A673 (cell line): Measurements from ENCODE around the gene ABI1. TPM values are rescaled to one million over a fixed set of nuclear protein-coding genes. Genes with fewer than 3 reads are reported as not detected.
"Not testable (repeated sequence)": the region's sequence is repeated elsewhere in the genome, so short reads cannot be mapped to it uniquely, and the experiment has no call there.

ENCODE experiments used
- BruUV-seq: library from RNA; stranded (reverse); fragments of 400-500 nt; replicated peaks from 2 replicates; lab custom pipeline; 2021; lab: Mats Ljungman, UMichigan
- CTCF ChIA-PET: fragments of 300-600 bp; sonication (Branson Sonifier 250); formaldehyde crosslinking; loops from one replicate; lab custom pipeline; 2022; ENCODE audit warnings: antibody characterized with exemption; lab: Charles Lee
- POLR2A ChIA-PET: fragments of 300-600 bp; sonication (Branson Sonifier 250); formaldehyde crosslinking; loops from one replicate; lab custom pipeline; 2022; ENCODE audit warnings: antibody characterized with exemption; ENCODE audit not compliant: low non-redundant PET; lab: Charles Lee
- DNase-seq: peaks from one replicate; pipeline ENCODE4 v3.0.0-alpha.2; 2015; ENCODE audit warnings: low spot score
- H3K27ac ChIP-seq: fragments of 200-600 bp; sonication (generic); 2 replicates; pipeline ENCODE4 v1.5.1; 2016; ENCODE audit warnings: mixed run types, low read depth, mild to moderate bottlenecking, mixed read lengths, antibody characterized with exemption, low read length; ENCODE audit not compliant: poor library complexity, severe bottlenecking
- H3K27me3 ChIP-seq: fragments of 200-600 bp; sonication (generic); replicated peaks from 2 replicates; pipeline ENCODE4 v1.6.1; 2017; ENCODE audit warnings: mixed run types, low read depth, mild to moderate bottlenecking, mixed read lengths, antibody characterized with exemption, low read length; ENCODE audit not compliant: insufficient read depth, poor library complexity
- H3K36me3 ChIP-seq: fragments of 200-600 bp; sonication (generic); 2 replicates; pipeline ENCODE4 v1.6.1; 2016; ENCODE audit warnings: mixed run types, mild to moderate bottlenecking, mixed read lengths, antibody characterized with exemption, low read length; ENCODE audit not compliant: insufficient read depth, poor library complexity, severe bottlenecking
- H3K4me1 ChIP-seq: fragments of 200-600 bp; sonication (generic); 2 replicates; pipeline ENCODE4 v1.6.1; 2017; ENCODE audit warnings: mixed run types, mild to moderate bottlenecking, mixed read lengths, antibody characterized with exemption, low read length; ENCODE audit not compliant: insufficient read depth, poor library complexity, severe bottlenecking
- H3K4me3 ChIP-seq: fragments of 200-600 bp; sonication (generic); 2 replicates; pipeline ENCODE4 v1.5.1; 2016; ENCODE audit warnings: low read depth, mixed run types, mild to moderate bottlenecking, mixed read lengths, low read length; ENCODE audit not compliant: poor library complexity, severe bottlenecking
- H3K9me3 ChIP-seq: fragments of 200-600 bp; sonication (generic); 2 replicates; pipeline ENCODE4 v1.6.1; 2016; ENCODE audit warnings: mixed run types, low read depth, mild to moderate bottlenecking, mixed read lengths, antibody characterized with exemption, low read length; ENCODE audit not compliant: poor library complexity, severe bottlenecking
- CTCF ChIP-seq: fragments of 300-800, 200-600 bp; sonication (generic); conservative IDR thresholded peaks from 2 replicates; pipeline ENCODE4 v1.5.1; 2017; ENCODE audit warnings: low read depth, mild to moderate bottlenecking, antibody characterized with exemption, low read length, moderate library complexity, mixed read lengths
- EZH2 ChIP-seq: fragments of 200-600 bp; sonication (generic); IDR thresholded peaks from 2 replicates; pipeline ENCODE4 v1.6.1; 2017; ENCODE audit warnings: borderline replicate concordance, low read depth, mild to moderate bottlenecking, mixed read lengths, antibody characterized with exemption, low read length; ENCODE audit not compliant: poor library complexity, severe bottlenecking
- intact Hi-C: fragments of 100-400 bp; cut with micrococcal nuclease; formaldehyde crosslinking; loops from one replicate; pipeline ENCODE4 v1.10.0; 2022; ENCODE audit not compliant: unreplicated experiment
- total RNA-seq: library from RNA; stranded (reverse); gene quantifications from 2 replicates; pipeline ENCODE4 v1.2.3, GENCODE V29; 2021

ABI1 gene
- total RNA-seq, 1 experiment from 2014 or later = 70.5 TPM

- POLR2A ChIA-PET = no interaction called here
- BruUV-seq = no TSS peak
- CTCF ChIA-PET = no interaction called here
- no peaks in the 10 kb centered on the region for H3K9me3 ChIP-seq
- no peaks in the 10 kb centered on the region for H3K27me3 ChIP-seq
- no peaks in the 10 kb centered on the region for H3K4me1 ChIP-seq
- TF ChIP-seq EZH2 (no peak), CTCF (no peak)
- H3K4me3 ChIP-seq = no peak overlapping the region
- intact Hi-C loops = no loop called here
- no peak overlapping the region for H3K27ac ChIP-seq
- DNase-seq = no peak
- no peaks in the 10 kb centered on the region for H3K36me3 ChIP-seq
Observed at GRCh38 chr10:26903431-26904217, 42.9 kb upstream of the ABI1 start.

- H3K4me1 ChIP-seq, H3K27ac ChIP-seq, H3K4me3 ChIP-seq, CTCF ChIA-PET, DNase-seq, H3K36me3 ChIP-seq, intact Hi-C loops, POLR2A ChIA-PET, BruUV-seq, H3K27me3 ChIP-seq, H3K9me3 ChIP-seq: not testable (repeated sequence)
Observed at GRCh38 chr10:26892306-26892923, 31.7 kb upstream of the ABI1 start.

GRCh38 chr10:26890956-26891355 is 30.2 kb upstream of the ABI1 start:
- Histone ChIP-seq H3K27ac (no peak overlapping the region), H3K4me3 (no peak overlapping the region), H3K9me3 (no peaks in the 10 kb centered on the region), H3K4me1 (no peaks in the 10 kb centered on the region), H3K36me3 (no peaks in the 10 kb centered on the region), H3K27me3 (no peaks in the 10 kb centered on the region)
- POLR2A ChIA-PET = no interaction called here
- DNase-seq = peak; percentile 90
- intact Hi-C loops = loop anchor here (1.0 kb wide), 1 partner anchor 469 kb away; no protein-coding TSS in a partner anchor
- TF ChIP-seq EZH2 (no peak), CTCF (peak; percentile 90)
- CTCF ChIA-PET = no interaction called here
- no TSS peak for BruUV-seq
